Measurements from ENCODE around the gene SMIM38.

DNA sequence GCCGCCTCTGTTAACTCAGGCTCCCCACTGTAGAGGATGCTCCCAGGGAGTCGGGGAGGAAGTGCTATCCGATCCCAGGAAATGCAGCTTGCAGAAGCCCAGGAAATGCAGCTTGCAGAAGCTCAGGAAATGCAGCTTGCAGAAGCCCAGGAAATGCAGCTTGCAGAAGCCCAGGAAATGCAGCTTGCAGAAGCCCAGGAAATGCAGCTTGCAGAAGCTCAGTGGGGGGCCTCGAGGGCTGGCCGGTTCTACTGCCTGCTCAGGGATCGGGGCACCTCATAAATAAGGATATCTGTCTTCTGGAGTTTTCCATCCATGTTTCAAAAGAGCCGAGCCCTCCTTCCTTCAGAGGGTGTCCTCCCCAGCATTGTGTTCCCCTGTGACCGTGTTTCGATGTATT, 25.1 kb upstream of the SMIM38 start:
- no peak for TF ChIP-seq GABPA (IDR thresholded peaks at IDR 0.05 in 1 of 2, conservative IDR thresholded peaks at IDR 0.05 in 1 of 2)
- no peak for TF ChIP-seq CTCF (IDR thresholded peaks at IDR 0.05; ENCODE audit: low read depth, low read length, missing input control)
- no peak for TF ChIP-seq MAX (IDR thresholded peaks at IDR 0.05)
- TF ChIP-seq TAF1 (conservative IDR thresholded peaks at IDR 0.05): no peak
- TF ChIP-seq, protein P1, sequence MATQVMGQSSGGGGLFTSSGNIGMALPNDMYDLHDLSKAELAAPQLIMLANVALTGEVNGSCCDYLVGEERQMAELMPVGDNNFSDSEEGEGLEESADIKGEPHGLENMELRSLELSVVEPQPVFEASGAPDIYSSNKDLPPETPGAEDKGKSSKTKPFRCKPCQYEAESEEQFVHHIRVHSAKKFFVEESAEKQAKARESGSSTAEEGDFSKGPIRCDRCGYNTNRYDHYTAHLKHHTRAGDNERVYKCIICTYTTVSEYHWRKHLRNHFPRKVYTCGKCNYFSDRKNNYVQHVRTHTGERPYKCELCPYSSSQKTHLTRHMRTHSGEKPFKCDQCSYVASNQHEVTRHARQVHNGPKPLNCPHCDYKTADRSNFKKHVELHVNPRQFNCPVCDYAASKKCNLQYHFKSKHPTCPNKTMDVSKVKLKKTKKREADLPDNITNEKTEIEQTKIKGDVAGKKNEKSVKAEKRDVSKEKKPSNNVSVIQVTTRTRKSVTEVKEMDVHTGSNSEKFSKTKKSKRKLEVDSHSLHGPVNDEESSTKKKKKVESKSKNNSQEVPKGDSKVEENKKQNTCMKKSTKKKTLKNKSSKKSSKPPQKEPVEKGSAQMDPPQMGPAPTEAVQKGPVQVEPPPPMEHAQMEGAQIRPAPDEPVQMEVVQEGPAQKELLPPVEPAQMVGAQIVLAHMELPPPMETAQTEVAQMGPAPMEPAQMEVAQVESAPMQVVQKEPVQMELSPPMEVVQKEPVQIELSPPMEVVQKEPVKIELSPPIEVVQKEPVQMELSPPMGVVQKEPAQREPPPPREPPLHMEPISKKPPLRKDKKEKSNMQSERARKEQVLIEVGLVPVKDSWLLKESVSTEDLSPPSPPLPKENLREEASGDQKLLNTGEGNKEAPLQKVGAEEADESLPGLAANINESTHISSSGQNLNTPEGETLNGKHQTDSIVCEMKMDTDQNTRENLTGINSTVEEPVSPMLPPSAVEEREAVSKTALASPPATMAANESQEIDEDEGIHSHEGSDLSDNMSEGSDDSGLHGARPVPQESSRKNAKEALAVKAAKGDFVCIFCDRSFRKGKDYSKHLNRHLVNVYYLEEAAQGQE (IDR thresholded peaks at IDR 0.05): no peak
- TF ChIP-seq JUND (IDR thresholded peaks at IDR 0.05): no peak
- TF ChIP-seq ZBTB33 (IDR thresholded peaks at IDR 0.05): no peak
- no peak for TF ChIP-seq FOXA1 (IDR thresholded peaks at IDR 0.05)
- TF ChIP-seq RAD21 (IDR thresholded peaks at IDR 0.05): no peak
- no peak for TF ChIP-seq SP1 (IDR thresholded peaks at IDR 0.05)
- no peak for TF ChIP-seq RXRA (IDR thresholded peaks at IDR 0.05)
